Activated CD8-positive, alpha-beta memory T cell treated with anti-CD3 and anti-CD28 coated beads for 24 hours (primary cell): Measurements from ENCODE around the gene TBC1D5.

Experiments used
- DNase-seq: peaks from one replicate; pipeline ENCODE4 v3.0.0-alpha.2; 2020

TBC1D5 gene

GRCh38 chr3:17330660-17331059 lies 411.8 kb downstream of the TBC1D5 start:
- no peak for DNase-seq

- DNase-seq = no peak
Observed at GRCh38 chr3:17329927-17330326, 412.5 kb downstream of the TBC1D5 start.

GRCh38 chr3:17322106-17322793 lies 420.2 kb downstream of the TBC1D5 start:
- no peak for DNase-seq

GRCh38 chr3:17320266-17320665 lies 422.2 kb downstream of the TBC1D5 start:
- DNase-seq = no peak

GRCh38 chr3:17315897-17316296 lies 426.5 kb downstream of the TBC1D5 start:
- no peak for DNase-seq

- DNase-seq = no peak
Observed at GRCh38 chr3:17314171-17314570, 428.3 kb downstream of the TBC1D5 start.

GRCh38 chr3:17313746-17314145 lies 428.7 kb downstream of the TBC1D5 start:
- DNase-seq = no peak

GRCh38 chr3:17310983-17311382 lies 431.4 kb downstream of the TBC1D5 start:
- no peak for DNase-seq

- no peak for DNase-seq
Observed at GRCh38 chr3:17307887-17308286, 434.5 kb downstream of the TBC1D5 start.

- no peak for DNase-seq
Observed at GRCh38 chr3:17307482-17307881, 434.9 kb downstream of the TBC1D5 start.

GRCh38 chr3:17304969-17305368 lies 437.5 kb downstream of the TBC1D5 start:
- no peak for DNase-seq

GRCh38 chr3:17302774-17303173 lies 439.7 kb downstream of the TBC1D5 start:
- DNase-seq = no peak

- DNase-seq = no peak
Observed at GRCh38 chr3:17302170-17302569, 440.3 kb downstream of the TBC1D5 start.

GRCh38 chr3:17301271-17301670 lies 441.2 kb downstream of the TBC1D5 start:
- no peak for DNase-seq

GRCh38 chr3:17300441-17300840 lies 442.0 kb downstream of the TBC1D5 start:
- no peak for DNase-seq

GRCh38 chr3:17298038-17298437 lies 444.4 kb downstream of the TBC1D5 start:
- DNase-seq = no peak

GRCh38 chr3:17292556-17292955 lies 449.9 kb downstream of the TBC1D5 start:
- DNase-seq = no peak

- no peak for DNase-seq
Observed at GRCh38 chr3:17290894-17291293, 451.5 kb downstream of the TBC1D5 start.

GRCh38 chr3:17288839-17289399 lies 453.5 kb downstream of the TBC1D5 start:
- DNase-seq = no peak

GRCh38 chr3:17287006-17287689 lies 455.3 kb downstream of the TBC1D5 start:
- DNase-seq = no peak

GRCh38 chr3:17278006-17278405 lies 464.4 kb downstream of the TBC1D5 start:
- DNase-seq = no peak

- DNase-seq = no peak
Observed at GRCh38 chr3:17266846-17267245, 475.6 kb downstream of the TBC1D5 start.

GRCh38 chr3:17261627-17262369 lies 480.6 kb downstream of the TBC1D5 start:
- no peak for DNase-seq

GRCh38 chr3:17260257-17260656 lies 482.2 kb downstream of the TBC1D5 start:
- no peak for DNase-seq
